Astrocyte of the cerebellum (primary cell): ENCODE results near the gene NT5C1A.
A peak's percentile ranks its signal among the peaks of the same experiment; 100 is the strongest.

Source experiments
- DNase-seq: peaks from one replicate; pipeline ENCODE4 v3.0.0-alpha.2; 2011; ENCODE audit warnings: low read depth
- H3K4me3 ChIP-seq: 2 replicates; pipeline ENCODE4 v1.5.1; 2011; ENCODE audit warnings: mild to moderate bottlenecking, low read depth, low read length, moderate library complexity
- CTCF ChIP-seq: IDR thresholded peaks from 2 replicates; pipeline ENCODE4 v1.5.1; 2012; ENCODE audit warnings: low read length, low read depth, moderate library complexity, mild to moderate bottlenecking; ENCODE audit errors: missing control alignments
- in situ Hi-C: cut with HindIII; loops from 2 replicates; pipeline ENCODE4 v1.10.0; 2017; ENCODE audit warnings: low sequenced_read_pairs

The NT5C1A gene

GRCh38 chr1:39671433-39671792, 494 bp downstream of the NT5C1A start:
- TF ChIP-seq CTCF, result no peak
- no peak for DNase-seq
- in situ Hi-C loops, result no loop called here
- peak overlapping the region; percentile 27 for H3K4me3 ChIP-seq

- in situ Hi-C loops, result no loop called here
- DNase-seq, result no peak
- no peak for TF ChIP-seq CTCF
- H3K4me3 ChIP-seq, result no peak overlapping the region
Measured at GRCh38 chr1:39670689-39671088, 1.2 kb downstream of the NT5C1A start.

- TF ChIP-seq CTCF, result no peak
- no peak overlapping the region for H3K4me3 ChIP-seq
- DNase-seq, result no peak
- in situ Hi-C loops, result no loop called here
Measured at GRCh38 chr1:39668894-39669293, 3.0 kb downstream of the NT5C1A start.

GRCh38 chr1:39668111-39668510, 3.8 kb downstream of the NT5C1A start:
- no peak overlapping the region for H3K4me3 ChIP-seq
- DNase-seq, result no peak
- TF ChIP-seq CTCF, result no peak
- in situ Hi-C loops, result no loop called here

GRCh38 chr1:39666772-39667171, 5.1 kb downstream of the NT5C1A start:
- DNase-seq, result no peak
- no peak overlapping the region for H3K4me3 ChIP-seq
- in situ Hi-C loops, result no loop called here
- no peak for TF ChIP-seq CTCF

GRCh38 chr1:39663559-39663958, 8.3 kb downstream of the NT5C1A start:
- no peak for DNase-seq

More at GRCh38 chr1:39663559-39663958, 8.3 kb downstream of the NT5C1A start:
- H3K4me3 ChIP-seq, result no peak overlapping the region
- in situ Hi-C loops, result no loop called here
- no peak for TF ChIP-seq CTCF
